Smooth muscle cell (in vitro differentiated cells): ENCODE measurements around the gene ATP11C. TPM values are rescaled to one million over a fixed set of nuclear protein-coding genes. Genes with fewer than 3 reads are reported as not detected.

Experiments
- DNase-seq: peaks from one replicate; lab custom pipeline; 2025; ENCODE audit not compliant: unreplicated experiment; lab: John Stamatoyannopoulos, UW
- H2AFZ ChIP-seq: fragments of 200-600 bp; sonication (generic); 2 replicates; pipeline ENCODE4 v1.6.0; 2016; ENCODE audit warnings: antibody characterized with exemption, low read depth, mild to moderate bottlenecking
- H3F3A ChIP-seq: fragments of 200-600 bp; sonication (generic); 2 replicates; pipeline ENCODE4 v1.6.0; 2017; ENCODE audit warnings: antibody characterized with exemption, low read depth
- H3K27ac ChIP-seq: fragments of 200-600 bp; sonication (generic); 2 replicates; pipeline ENCODE4 v1.5.1; 2016; ENCODE audit warnings: low read depth, mild to moderate bottlenecking
- H3K27me3 ChIP-seq: fragments of 200-600 bp; sonication (generic); 2 replicates; pipeline ENCODE4 v1.6.1; 2016; ENCODE audit warnings: low read depth, mild to moderate bottlenecking
- H3K36me3 ChIP-seq: fragments of 200-600 bp; sonication (generic); 2 replicates; pipeline ENCODE4 v1.5.1; 2016; ENCODE audit warnings: low read depth
- H3K4me1 ChIP-seq: fragments of 200-600 bp; sonication (generic); 2 replicates; pipeline ENCODE4 v1.5.1; 2016; ENCODE audit warnings: low read depth
- H3K4me2 ChIP-seq: fragments of 200-600 bp; sonication (generic); 2 replicates; pipeline ENCODE4 v1.6.0; 2016; ENCODE audit warnings: mild to moderate bottlenecking
- H3K4me3 ChIP-seq: fragments of 200-600 bp; sonication (generic); 2 replicates; pipeline ENCODE4 v1.5.1; 2016; ENCODE audit warnings: mild to moderate bottlenecking
- H3K79me2 ChIP-seq: fragments of 200-600 bp; sonication (generic); 2 replicates; pipeline ENCODE4 v1.6.0; 2016; ENCODE audit warnings: low read depth, mild to moderate bottlenecking
- H3K9ac ChIP-seq: fragments of 200-600 bp; sonication (generic); 2 replicates; pipeline ENCODE4 v1.6.0; 2016; ENCODE audit warnings: low read depth
- H3K9me3 ChIP-seq: fragments of 200-600 bp; sonication (generic); replicated peaks from 2 replicates; pipeline ENCODE4 v1.5.1; 2016; ENCODE audit warnings: low read depth
- H4K20me1 ChIP-seq: fragments of 200-600 bp; sonication (generic); 2 replicates; pipeline ENCODE4 v1.6.0; 2016; ENCODE audit warnings: low read depth
- WGBS: methylation state at CpG from one replicate; pipeline ENCODE4 v1.1.7; 2016; ENCODE audit warnings: low lambda C conversion rate; 5-methylcytosine and 5-hydroxymethylcytosine counted together
- polyA plus RNA-seq: library from polyadenylated mRNA; unstranded; fragments of >200 nt; fragmentation: Nextera tagmentation; extraction: Ambion mirVana; gene quantifications from 2 replicates; pipeline ENCODE4 v1.2.1, GENCODE V29; 2016
- total RNA-seq: library from RNA; depleted of rRNA; stranded (reverse); fragments of >200 nt; gene quantifications from 2 replicates; pipeline ENCODE4 v1.2.3, GENCODE V29; 2014
- TF ChIP-seq, protein P1 (sequence below): fragments of 200-600 bp; sonication (generic); IDR thresholded peaks from 2 replicates; pipeline ENCODE4 v1.5.1; 2017; ENCODE audit warnings: borderline replicate concordance, mild to moderate bottlenecking, antibody characterized with exemption; ENCODE audit not compliant: insufficient read depth, poor library complexity, severe bottlenecking

Gene ATP11C
- total and polyA plus RNA-seq, 2 experiments from 2014 or later, result 3.2 to 17.1 TPM

DNA sequence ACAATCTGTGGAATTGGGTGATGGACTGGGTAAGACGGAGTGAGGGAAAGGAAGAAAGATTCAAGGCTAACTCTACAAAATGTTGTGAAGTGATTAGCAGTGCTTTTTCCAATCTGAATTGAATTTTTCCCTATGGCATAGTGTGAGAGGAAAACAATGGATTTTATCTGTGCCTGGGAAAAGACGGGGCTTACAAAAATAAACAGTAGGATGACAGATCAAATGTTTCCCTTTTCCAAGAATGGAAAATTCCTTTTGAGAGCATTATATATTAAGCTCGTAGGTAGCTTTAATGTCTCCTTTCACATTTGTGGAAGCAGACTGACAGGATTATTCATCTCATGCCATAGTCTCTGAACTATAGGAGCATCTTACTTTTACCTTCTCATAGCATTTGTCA is 27.8 kb downstream of the ATP11C start:
- H3K4me3 ChIP-seq, result no peak overlapping the region
- whole genome bisulfite sequencing, result 72% methylated on average over 3 of the region's 3 CpGs
- H3K9me3 ChIP-seq, result no peaks in the 10 kb centered on the region
- no peaks in the 10 kb centered on the region for H3K36me3 ChIP-seq
- no peaks in the 10 kb centered on the region for H3F3A ChIP-seq
- H3K79me2 ChIP-seq, result no peaks in the 10 kb centered on the region
- peaks cover 6% of the 10 kb centered on the region for H4K20me1 ChIP-seq
- no peak overlapping the region for H3K27ac ChIP-seq
- no peak overlapping the region for H2AFZ ChIP-seq
- no peak for DNase-seq
- no peaks in the 10 kb centered on the region for H3K27me3 ChIP-seq
- no peaks in the 10 kb centered on the region for H3K4me1 ChIP-seq
- no peak overlapping the region for H3K4me2 ChIP-seq
- TF ChIP-seq, protein P1, sequence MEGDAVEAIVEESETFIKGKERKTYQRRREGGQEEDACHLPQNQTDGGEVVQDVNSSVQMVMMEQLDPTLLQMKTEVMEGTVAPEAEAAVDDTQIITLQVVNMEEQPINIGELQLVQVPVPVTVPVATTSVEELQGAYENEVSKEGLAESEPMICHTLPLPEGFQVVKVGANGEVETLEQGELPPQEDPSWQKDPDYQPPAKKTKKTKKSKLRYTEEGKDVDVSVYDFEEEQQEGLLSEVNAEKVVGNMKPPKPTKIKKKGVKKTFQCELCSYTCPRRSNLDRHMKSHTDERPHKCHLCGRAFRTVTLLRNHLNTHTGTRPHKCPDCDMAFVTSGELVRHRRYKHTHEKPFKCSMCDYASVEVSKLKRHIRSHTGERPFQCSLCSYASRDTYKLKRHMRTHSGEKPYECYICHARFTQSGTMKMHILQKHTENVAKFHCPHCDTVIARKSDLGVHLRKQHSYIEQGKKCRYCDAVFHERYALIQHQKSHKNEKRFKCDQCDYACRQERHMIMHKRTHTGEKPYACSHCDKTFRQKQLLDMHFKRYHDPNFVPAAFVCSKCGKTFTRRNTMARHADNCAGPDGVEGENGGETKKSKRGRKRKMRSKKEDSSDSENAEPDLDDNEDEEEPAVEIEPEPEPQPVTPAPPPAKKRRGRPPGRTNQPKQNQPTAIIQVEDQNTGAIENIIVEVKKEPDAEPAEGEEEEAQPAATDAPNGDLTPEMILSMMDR, result no peak
- H3K9ac ChIP-seq, result no peak overlapping the region

DNA sequence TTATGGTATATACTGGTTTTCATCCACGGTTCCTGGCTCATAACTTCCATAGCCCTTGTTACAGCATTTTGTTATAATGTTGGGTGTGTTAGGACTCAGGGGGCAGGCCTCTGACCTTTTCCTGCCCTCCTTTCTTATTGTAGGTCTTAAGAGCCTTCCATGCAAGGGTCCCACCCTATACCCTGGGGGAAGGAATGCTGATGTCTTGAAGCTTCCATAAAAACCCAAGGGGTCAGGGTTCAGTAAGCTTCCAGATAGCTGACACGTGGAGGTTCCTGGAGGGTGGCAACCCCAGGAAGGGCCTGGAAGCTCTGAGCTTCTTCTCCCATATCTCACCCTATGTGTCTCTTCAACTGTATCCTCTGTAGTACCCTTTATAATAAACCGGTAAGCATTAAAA is 29.6 kb downstream of the ATP11C start:
- Histone ChIP-seq H3K79me2 (no peaks in the 10 kb centered on the region), H3K4me1 (no peaks in the 10 kb centered on the region), H3K27me3 (no peaks in the 10 kb centered on the region), H3K4me3 (no peak overlapping the region), H4K20me1 (peaks cover 3% of the 10 kb centered on the region), H3K9ac (no peak overlapping the region), H3K36me3 (no peaks in the 10 kb centered on the region), H3K27ac (no peak overlapping the region), H3K4me2 (no peak overlapping the region), H3F3A (no peaks in the 10 kb centered on the region), H2AFZ (no peak overlapping the region), H3K9me3 (no peaks in the 10 kb centered on the region)
- WGBS, result 67% methylated on average over 3 of the region's 3 CpGs
- no peak for DNase-seq
- TF ChIP-seq, protein P1, result no peak

GRCh38 chrX:139902559-139902958 is 30.3 kb downstream of the ATP11C start:
- Histone ChIP-seq H3F3A (no peaks in the 10 kb centered on the region), H3K4me2 (no peak overlapping the region), H3K9me3 (no peaks in the 10 kb centered on the region), H3K9ac (no peak overlapping the region), H3K27ac (no peak overlapping the region), H3K4me3 (no peak overlapping the region), H3K4me1 (no peaks in the 10 kb centered on the region), H2AFZ (no peak overlapping the region), H3K36me3 (no peaks in the 10 kb centered on the region), H3K79me2 (no peaks in the 10 kb centered on the region), H3K27me3 (no peaks in the 10 kb centered on the region), H4K20me1 (peaks cover 3% of the 10 kb centered on the region)
- WGBS, result 63% methylated on average over 2 of the region's 2 CpGs
- TF ChIP-seq, protein P1, result no peak
- no peak for DNase-seq

GRCh38 chrX:139898334-139898733 is 34.5 kb downstream of the ATP11C start:
- no peak for DNase-seq
- Histone ChIP-seq H2AFZ (no peak overlapping the region), H3K9ac (no peak overlapping the region), H4K20me1 (peaks cover 5% of the 10 kb centered on the region), H3K36me3 (no peaks in the 10 kb centered on the region), H3K4me3 (no peak overlapping the region), H3K79me2 (no peaks in the 10 kb centered on the region), H3K27ac (no peak overlapping the region), H3K9me3 (no peaks in the 10 kb centered on the region), H3K27me3 (no peaks in the 10 kb centered on the region), H3K4me1 (no peaks in the 10 kb centered on the region), H3F3A (no peaks in the 10 kb centered on the region), H3K4me2 (no peak overlapping the region)
- TF ChIP-seq, protein P1, result no peak
- 77% methylated on average over 2 of the region's 2 CpGs for WGBS
